ENCODE measurements around the gene GALNT11. TPM values are rescaled to one million over a fixed set of nuclear protein-coding genes. Genes with fewer than 3 reads are reported as not detected.

Gene GALNT11
- total RNA-seq, 1 experiment from 2014 or later: 24.1 TPM

- Mint-ChIP-seq H3K27ac (peak overlapping the region in 2 of 3 experiments; percentile 54 to 75; a peak in 4 of 7 replicates), H3K4me1 (peaks cover 6 to 12% of the 10 kb centered on the region in 2 experiments; a peak in 3 of 4 replicates), H3K9me3 (no peaks in the 10 kb centered on the region), H3K36me3 (ENCODE audit: insufficient read depth in 1 of 3, low read depth in 3 of 3) (peaks cover 20 to 48% (median 37%) of the 10 kb centered on the region in 3 experiments; a peak in 6 of 7 replicates), H3K4me3 (no peak overlapping the region), H3K27me3 (ENCODE audit: low read depth) (peaks cover 1% of the 10 kb centered on the region; the same call in 1 of the 2 replicates)
- Histone ChIP-seq H3K79me1 (ENCODE audit: insufficient read depth, low read depth, low read length, poor library complexity, severe bottlenecking) (no peaks in the 10 kb centered on the region), H3K27me3 (ENCODE audit: insufficient read depth, low read length) (no peaks in the 10 kb centered on the region), H3K23ac (ENCODE audit: insufficient read length, low read depth, low read length) (no peak overlapping the region), H3K4me1 (ENCODE audit: insufficient read depth, low read length) (no peaks in the 10 kb centered on the region), H3K27ac (ENCODE audit: insufficient read length, low read depth, low read length) (no peak overlapping the region), H2BK20ac (ENCODE audit: low read depth, low read length, poor library complexity, severe bottlenecking) (no peak overlapping the region), H3K4me2 (ENCODE audit: insufficient read depth, insufficient read length, low read length) (no peak overlapping the region), H2AFZ (ENCODE audit: low read length) (no peak overlapping the region), H2BK12ac (ENCODE audit: insufficient read length, low read depth, low read length) (no peak overlapping the region), H2BK120ac (ENCODE audit: low read depth, low read length, poor library complexity, severe bottlenecking) (no peak overlapping the region), H4K8ac (replicated peaks; ENCODE audit: insufficient read length, low read depth, low read length) (no peak overlapping the region), H2BK5ac (ENCODE audit: insufficient read length, low read length) (no peak overlapping the region), H3T11ph (ENCODE audit: low read length) (no peak overlapping the region), H3K14ac (ENCODE audit: insufficient read depth, low read length) (no peak overlapping the region), H2BK15ac (ENCODE audit: low read depth, low read length) (no peak overlapping the region), H4K91ac (ENCODE audit: insufficient read length, low read depth, low read length) (no peak overlapping the region), H2AK5ac (ENCODE audit: insufficient read length, low read length) (no peak overlapping the region), H4K5ac (ENCODE audit: insufficient read length, low read depth, low read length) (no peak overlapping the region), H3K56ac (ENCODE audit: insufficient read length, low read depth, low read length) (no peak overlapping the region), H3K4ac (ENCODE audit: low read depth, low read length) (no peak overlapping the region), H3K9me3 (ENCODE audit: control insufficient read depth, low read depth, low read length) (no peaks in the 10 kb centered on the region), H3K79me2 (ENCODE audit: insufficient read depth, low read length) (no peaks in the 10 kb centered on the region), H3K23me2 (ENCODE audit: insufficient read length, low read depth, low read length, poor library complexity, severe bottlenecking) (no peaks in the 10 kb centered on the region), H4K20me1 (ENCODE audit: control insufficient read depth, insufficient read depth, insufficient read length) (no peaks in the 10 kb centered on the region), H3K9ac (ENCODE audit: extremely low read depth, insufficient read length, low read length) (no peak overlapping the region), H3K18ac (ENCODE audit: insufficient read length, low read depth, low read length) (no peak overlapping the region)
- WGBS (ENCODE audit: extremely low coverage, insufficient read length, low lambda C conversion rate): no CpG with 5 or more reads among the region's 9 CpGs
- TF ChIP-seq CTCF (conservative IDR thresholded peaks at IDR 0.05): no peak
- DNase-seq: no peak
These were observed 111.2 kb downstream of the GALNT11 start for GRCh38 chr7:152136686-152137085.
